Neural progenitor cell (in vitro differentiated cells): ENCODE measurements around the gene PRUNE2.

Experiments used
- EZH2 ChIP-seq: fragments of 200-600 bp; sonication (generic); IDR thresholded peaks from 2 replicates; pipeline ENCODE4 v1.6.1; 2017; ENCODE audit warnings: antibody characterized with exemption, mild to moderate bottlenecking, moderate library complexity
- TF ChIP-seq, protein P1 (sequence below): fragments of 200-600 bp; sonication (generic); IDR thresholded peaks from 2 replicates; pipeline ENCODE4 v1.5.1; 2017; ENCODE audit warnings: antibody characterized with exemption, mild to moderate bottlenecking

GRCh38 chr9:76878933-76879332 lies 27.0 kb downstream of the PRUNE2 start:
- TF ChIP-seq EZH2 = no peak
- TF ChIP-seq, protein P1, sequence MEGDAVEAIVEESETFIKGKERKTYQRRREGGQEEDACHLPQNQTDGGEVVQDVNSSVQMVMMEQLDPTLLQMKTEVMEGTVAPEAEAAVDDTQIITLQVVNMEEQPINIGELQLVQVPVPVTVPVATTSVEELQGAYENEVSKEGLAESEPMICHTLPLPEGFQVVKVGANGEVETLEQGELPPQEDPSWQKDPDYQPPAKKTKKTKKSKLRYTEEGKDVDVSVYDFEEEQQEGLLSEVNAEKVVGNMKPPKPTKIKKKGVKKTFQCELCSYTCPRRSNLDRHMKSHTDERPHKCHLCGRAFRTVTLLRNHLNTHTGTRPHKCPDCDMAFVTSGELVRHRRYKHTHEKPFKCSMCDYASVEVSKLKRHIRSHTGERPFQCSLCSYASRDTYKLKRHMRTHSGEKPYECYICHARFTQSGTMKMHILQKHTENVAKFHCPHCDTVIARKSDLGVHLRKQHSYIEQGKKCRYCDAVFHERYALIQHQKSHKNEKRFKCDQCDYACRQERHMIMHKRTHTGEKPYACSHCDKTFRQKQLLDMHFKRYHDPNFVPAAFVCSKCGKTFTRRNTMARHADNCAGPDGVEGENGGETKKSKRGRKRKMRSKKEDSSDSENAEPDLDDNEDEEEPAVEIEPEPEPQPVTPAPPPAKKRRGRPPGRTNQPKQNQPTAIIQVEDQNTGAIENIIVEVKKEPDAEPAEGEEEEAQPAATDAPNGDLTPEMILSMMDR = no peak
